DMS79 (cell line): ENCODE results near the gene MRGPRF.

ENCODE experiments used
- DNase-seq: peaks from one replicate; lab custom pipeline; 2025; lab: John Stamatoyannopoulos, UW

MRGPRF gene

GRCh38 chr11:69022260-69022659, 9.2 kb upstream of the MRGPRF start:
- DNase-seq: no peak

GRCh38 chr11:69018924-69019323, 5.9 kb upstream of the MRGPRF start:
- no peak for DNase-seq

DNA sequence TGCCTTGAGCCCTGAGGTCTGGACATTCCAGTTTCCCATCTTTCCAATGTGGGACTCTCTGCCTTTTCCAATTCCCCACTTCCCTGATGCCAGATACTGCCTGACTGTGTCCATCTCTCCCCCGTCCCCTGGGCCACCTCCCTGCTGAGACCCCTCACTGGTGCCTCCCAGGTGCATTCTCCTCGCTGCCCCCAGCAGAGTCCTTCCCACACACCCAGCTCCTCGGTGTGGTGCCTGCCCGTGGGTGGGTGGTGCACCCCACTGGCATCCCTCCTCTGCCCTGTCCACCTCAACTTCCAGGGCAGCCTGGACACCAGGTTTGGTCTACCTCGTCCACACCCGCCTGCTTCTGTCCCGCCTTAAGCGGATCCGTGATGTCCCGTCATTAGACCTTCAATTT, 4.9 kb upstream of the MRGPRF start:
- no peak for DNase-seq

- DNase-seq: no peak
Observed at GRCh38 chr11:69014898-69015549, 2.0 kb upstream of the MRGPRF start.

GRCh38 chr11:69014084-69014851, 1.2 kb upstream of the MRGPRF start:
- no peak for DNase-seq

DNA sequence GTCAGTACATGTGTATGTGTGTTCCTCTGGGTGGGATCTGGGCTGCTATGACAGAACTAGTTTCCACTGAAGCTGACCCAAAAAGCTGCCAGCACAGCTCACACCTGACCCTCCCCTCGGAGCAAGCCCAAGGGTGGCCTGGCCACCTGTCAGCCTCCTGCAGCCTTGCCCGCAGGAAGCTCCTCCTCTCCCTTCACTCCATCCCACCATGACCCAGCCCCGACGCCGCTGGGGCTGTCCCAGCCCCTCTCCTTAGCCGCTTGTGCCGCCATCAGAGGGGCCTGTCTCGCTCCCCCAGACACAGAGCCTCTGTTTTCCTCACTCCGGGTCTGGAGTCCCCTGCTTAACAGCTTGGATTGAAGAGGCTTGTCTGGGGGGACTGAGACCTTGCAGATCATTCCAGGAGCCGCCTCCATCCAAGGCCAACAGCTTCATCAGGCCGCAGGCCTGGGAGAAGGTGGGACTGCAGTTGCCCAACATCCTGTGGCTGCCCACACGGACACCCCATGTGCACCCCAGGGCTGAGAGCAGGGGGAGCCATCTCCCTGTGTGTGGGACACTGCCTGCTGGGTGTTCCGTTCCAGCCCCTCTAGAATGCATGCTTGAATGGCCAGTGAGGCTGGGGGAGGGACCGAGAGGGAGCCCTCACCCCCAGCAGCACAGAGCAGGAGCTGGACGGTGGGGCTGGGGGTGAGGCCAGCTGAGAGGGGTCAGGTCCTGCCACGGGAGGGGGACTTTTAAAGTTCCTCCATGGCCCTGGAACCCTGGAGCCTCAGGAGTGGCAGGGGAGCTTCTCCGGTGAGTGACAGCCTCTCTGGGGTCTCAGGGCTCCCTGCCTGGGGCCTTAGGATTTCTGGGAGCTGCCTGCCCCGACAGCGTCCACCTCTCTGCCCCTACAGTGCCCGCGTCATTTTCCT, 696 bp downstream of the MRGPRF start:
- no peak for DNase-seq

DNA sequence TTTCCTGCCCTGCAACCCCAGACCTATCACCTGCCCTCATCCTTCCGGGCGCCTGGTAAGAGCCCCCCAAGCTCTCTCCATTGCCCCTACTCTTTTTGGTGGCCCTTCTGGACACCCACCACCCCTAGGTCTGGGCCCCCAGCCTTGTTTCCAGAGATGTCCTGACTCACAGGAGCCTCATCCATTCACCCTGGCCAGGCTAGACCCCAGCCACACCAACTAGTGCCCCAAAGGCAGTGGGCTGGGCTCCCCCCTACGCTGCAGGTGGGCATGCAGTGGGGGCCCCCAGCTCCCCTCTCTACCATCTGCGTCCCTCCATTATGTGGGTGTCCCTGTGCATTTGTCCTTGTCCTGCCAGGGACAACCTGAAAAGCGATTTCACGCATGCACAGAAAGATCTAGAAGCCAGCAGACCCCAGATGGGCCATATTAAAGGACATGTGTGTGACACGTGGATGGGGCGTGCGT, 1.4 kb downstream of the MRGPRF start:
- no peak for DNase-seq

- DNase-seq: no peak
Observed at GRCh38 chr11:69010964-69011623, 2.0 kb downstream of the MRGPRF start.

DNA sequence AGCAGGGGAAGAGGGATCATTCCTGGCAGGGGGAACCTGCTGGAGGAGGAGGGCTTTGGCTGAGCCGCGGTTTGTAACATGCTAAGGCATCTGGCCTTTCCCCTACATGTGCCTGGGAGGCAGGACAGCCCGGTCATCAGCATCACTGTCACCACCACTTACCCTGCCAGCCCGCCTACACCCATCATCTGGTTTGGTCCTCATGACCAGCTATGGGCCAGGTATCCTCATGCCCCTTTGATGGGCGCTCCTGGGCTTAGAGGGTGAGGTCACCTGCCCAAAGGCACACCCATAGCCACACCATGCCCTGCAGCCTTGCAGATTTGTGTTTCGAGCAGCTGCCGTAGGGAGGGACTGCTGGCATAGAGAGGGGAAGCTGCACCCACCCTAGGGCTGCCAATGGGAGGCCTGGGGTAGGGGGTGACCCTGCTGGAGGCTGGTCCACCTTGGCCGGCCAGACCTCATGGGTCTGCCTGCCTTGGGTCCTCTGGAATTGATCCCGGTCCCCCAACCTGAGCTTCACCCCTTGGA, 2.6 kb downstream of the MRGPRF start:
- no peak for DNase-seq

DNA sequence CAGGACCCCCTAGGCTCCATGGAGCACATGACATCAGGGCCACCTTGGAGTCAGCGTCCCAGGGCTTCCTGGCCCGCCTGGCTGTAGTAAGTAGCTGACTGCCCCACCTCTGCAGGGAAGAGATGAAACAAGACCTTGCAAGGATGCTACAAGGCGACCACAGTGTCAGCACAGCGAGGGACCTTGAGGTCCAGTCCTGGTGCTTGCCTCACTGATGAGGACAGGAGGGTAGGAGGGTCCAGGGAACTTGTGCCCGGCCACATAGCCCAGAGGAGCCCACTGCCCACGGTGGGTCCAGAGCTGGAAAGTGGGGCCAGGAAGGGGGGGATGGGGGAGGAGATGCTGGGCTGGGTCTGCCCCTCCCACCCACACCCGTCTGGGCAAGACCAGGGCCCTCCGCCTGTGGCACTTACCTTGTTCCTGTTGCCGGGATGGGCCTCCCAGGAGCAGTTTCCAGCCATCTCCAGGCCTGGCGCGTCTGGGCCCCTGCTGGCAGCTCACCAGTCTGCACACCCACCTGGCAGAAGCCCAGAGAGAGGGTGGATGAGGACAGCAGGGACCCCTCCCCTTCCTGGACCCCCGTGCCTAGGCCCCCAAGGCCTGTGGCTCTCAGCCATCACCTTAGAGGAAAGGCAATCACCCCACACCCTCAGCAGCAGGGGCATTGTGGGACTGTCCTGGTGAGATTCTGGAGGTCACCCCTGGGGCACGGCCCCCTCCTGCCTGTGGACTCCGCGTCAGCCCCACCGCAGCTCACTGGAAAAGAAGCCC, 3.4 kb downstream of the MRGPRF start:
- DNase-seq: no peak

DNA sequence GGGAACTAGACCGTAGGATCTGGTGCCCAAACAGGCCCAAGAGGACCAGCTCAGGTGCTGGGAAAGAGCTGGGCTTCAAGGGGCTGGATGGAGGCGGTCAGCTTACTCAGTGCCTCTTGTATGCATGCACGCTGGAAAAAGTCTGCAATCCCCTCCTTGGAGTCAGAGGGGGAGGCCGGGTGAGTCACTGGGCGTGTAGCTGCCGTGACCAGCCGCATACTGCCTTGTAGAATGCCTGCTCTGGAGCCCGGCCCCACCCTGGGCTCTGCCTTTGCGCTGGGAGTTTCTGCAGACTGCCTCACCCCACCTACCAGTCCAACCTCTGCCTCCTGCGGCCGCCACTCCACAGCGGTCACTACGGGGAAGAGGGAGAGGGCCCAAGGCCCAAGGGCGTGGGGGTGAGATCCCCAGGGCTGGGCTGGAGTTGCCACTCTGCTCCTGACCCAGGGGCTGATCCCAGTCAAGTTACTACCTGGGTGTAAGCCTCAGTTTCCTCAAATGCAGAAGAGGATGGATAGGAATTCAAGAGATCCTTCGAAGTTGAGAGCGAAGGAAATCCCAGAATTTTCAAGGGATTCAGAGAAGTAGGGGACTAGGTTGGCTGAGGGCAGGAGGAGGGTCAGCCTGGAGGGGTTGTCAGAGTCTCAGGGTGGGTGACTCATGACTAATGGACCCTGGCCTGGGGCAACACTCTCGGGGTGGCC, 4.2 kb downstream of the MRGPRF start:
- DNase-seq: no peak

- DNase-seq: no peak
Observed at GRCh38 chr11:69007975-69008381, 5.1 kb downstream of the MRGPRF start.

DNA sequence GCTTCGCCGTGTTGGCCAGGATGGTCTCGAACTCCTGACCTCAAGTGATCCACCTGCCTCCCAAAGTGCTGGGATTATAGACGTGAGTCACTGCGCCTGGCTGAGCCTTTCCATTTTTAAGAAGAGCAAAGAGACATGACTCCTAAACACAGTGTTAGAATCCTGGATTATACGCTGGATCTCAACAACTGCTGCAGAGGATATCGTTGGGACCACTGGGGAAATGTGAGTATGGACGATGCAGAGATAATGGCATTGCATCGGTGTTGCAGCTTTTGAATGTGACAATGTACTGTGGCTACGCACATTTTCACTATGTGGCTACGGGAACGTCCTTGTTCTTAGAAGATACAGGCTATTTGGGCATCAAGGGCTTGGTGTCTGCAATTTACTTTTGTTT, 6.2 kb downstream of the MRGPRF start:
- DNase-seq: no peak

DNA sequence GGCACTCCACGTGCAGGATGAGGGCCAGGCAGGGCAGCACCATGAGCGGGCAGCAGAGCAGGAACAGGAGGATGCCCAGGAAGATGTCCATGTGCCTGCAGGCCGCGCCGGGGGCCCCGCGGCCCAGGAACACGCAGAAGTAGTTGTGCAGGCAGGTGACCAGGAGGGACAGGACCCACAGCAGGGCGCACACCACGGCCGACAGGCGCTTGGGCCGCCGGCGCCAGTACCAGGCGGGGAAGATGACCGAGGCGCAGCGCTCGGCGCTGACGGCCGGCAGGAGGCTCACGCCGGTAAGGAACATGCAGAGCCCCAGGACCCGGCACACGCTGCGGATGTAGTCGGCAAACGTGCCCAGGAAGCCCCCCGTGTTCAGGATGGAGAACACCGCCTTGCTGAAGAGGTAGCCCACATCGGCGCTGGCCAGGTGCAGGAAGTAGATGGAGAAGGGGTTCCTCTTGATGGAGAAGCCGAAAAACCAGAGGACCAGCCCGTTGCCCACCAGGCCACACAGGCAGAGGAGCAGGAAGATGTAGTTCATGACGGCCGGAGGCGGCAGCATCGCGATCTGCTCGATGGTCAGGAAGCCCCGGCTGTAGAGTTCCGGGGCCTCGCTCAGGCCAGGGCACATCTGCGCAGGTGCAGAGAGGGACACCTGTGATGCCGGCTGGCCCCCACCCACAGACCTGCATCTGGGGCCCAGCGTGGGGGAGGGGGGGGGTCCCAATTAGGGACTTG, 7.2 kb downstream of the MRGPRF start:
- DNase-seq: no peak

- no peak for DNase-seq
Observed at GRCh38 chr11:69005183-69005630, 7.8 kb downstream of the MRGPRF start.

DNA sequence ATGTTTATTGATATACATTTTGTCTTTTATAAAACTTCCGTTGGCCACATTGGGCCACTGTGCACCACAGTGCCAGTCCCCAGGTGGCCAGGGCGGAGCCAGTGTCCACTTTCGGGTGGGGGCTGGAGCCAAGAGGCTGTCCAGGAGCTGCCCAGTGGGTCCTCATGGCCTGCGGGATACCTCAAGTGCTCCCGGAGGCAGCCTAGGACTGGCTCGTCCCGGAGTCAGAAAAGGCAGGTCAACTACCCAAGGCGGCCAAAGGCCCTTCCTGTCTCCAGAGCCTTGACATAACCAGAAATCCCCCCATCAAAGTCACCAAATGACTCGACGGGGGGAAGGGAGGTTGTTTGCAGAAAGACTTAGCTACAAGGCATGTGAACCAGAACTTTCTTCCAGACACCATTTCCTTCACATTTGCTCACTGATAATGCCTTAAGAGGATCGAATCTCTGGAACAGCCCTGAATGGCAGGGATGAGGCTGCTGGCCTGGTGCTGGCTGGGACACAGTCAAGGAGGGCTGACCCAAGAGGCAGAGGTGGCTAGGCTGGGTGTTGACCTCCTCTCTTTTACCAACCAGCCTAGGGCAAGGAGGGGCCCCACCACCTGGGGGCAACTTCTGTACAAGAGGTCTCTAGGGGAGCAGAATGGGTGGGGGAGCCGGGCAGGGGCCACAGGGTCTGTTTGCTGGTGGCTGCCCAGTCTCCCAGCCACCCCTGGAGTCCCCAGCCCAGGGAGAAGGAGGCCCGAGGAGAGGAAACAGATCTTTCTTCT, 8.4 kb downstream of the MRGPRF start:
- DNase-seq: no peak

DNA sequence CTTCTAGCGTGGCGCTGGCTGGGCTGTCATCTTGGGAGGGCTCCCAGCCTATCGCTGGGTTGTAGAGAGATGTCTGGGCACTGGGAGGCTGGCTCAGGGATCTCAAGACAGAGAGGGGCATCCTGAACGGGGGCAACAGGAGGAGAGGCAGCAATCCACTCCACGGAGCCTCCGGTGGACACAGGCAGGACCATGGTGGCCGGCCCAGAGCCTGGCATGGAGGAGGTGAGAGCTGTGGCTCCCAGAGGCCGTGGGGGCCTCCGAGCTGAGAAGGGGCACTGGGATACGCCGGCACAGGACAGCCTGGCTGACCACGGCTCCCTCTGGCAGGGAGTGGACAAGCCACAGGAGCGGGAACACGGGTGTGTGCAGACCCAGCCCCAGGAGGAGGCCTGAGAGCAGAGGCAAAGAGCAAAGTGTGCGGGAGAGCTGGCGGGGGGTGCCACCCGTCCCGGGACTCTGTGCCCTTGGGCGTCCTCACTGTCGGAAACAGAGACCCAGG, 9.1 kb downstream of the MRGPRF start:
- no peak for DNase-seq

DNA sequence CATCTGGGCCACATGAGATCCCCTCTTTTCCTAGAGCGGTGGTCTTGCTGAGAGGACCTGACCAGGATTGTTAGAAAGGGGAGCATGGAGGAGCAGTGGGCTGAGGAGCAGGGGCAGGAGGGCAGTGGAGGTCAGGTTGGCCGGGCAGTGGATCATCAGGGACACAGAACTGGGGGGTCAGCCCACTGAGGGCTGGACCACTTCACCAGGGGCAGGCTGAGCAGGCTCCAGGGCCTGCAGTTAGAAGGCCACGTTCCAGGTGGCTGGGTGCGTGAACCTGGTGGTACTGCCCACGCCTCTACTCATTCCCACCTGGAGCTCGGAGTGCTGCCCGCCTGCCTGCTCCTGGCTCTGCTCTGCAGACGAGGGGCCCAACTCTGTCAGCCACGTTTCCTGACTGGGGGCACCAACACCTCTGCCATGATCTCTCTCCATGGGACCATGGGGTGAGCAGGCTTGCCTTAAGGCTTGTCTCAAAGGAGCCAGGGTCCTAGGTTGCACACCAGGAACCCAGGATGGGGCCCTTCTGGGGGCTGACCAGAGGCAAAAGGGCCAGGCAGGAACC, 9.7 kb downstream of the MRGPRF start:
- DNase-seq: no peak
